ENCODE data around the gene CSNK1D. TPM values are rescaled to one million over a fixed set of nuclear protein-coding genes. Genes with fewer than 3 reads are reported as not detected.

CSNK1D gene
- total RNA-seq, 2 donors from 2014 or later = 37.6 to 116 TPM

GRCh38 chr17:82222816-82223215 lies 50.7 kb downstream of the CSNK1D start:
- TF ChIP-seq, protein P1, sequence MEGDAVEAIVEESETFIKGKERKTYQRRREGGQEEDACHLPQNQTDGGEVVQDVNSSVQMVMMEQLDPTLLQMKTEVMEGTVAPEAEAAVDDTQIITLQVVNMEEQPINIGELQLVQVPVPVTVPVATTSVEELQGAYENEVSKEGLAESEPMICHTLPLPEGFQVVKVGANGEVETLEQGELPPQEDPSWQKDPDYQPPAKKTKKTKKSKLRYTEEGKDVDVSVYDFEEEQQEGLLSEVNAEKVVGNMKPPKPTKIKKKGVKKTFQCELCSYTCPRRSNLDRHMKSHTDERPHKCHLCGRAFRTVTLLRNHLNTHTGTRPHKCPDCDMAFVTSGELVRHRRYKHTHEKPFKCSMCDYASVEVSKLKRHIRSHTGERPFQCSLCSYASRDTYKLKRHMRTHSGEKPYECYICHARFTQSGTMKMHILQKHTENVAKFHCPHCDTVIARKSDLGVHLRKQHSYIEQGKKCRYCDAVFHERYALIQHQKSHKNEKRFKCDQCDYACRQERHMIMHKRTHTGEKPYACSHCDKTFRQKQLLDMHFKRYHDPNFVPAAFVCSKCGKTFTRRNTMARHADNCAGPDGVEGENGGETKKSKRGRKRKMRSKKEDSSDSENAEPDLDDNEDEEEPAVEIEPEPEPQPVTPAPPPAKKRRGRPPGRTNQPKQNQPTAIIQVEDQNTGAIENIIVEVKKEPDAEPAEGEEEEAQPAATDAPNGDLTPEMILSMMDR (IDR thresholded peaks at IDR 0.05) = no peak
- TF ChIP-seq POLR2A (IDR thresholded peaks at IDR 0.05) = no peak
- peak in 1 of 4 donors; percentile 13 for DNase-seq
- Histone ChIP-seq H3K4me1 (peaks cover under 1% of the 10 kb centered on the region), H3K36me3 (replicated peaks in 1 of 2; ENCODE audit: insufficient read depth in 1 of 2, low read depth in 2 of 2) (no peaks in the 10 kb centered on the region), H3K4me3 (no peak overlapping the region), H3K27ac (no peak overlapping the region), H3K27me3 (no peaks in the 10 kb centered on the region), H3K9me3 (no peaks in the 10 kb centered on the region)
- ATAC-seq = no peak
- intact Hi-C loops (cut with DNase I) = no loop called here
- WGBS, 2 donors = 68 to 70% methylated on average over 10 of the region's 10 CpGs

- intact Hi-C loops (cut with DNase I) = no loop called here
- no peaks in the 10 kb centered on the region for H3K36me3 ChIP-seq (replicated peaks in 1 of 2; ENCODE audit: insufficient read depth in 1 of 2, low read depth in 2 of 2)
- 68 to 78% methylated on average over 10 of the region's 10 CpGs for WGBS, 2 donors
- ATAC-seq (no peak), DNase-seq (no peak)
- H3K9me3 ChIP-seq = no peaks in the 10 kb centered on the region
- H3K4me3 ChIP-seq = no peak overlapping the region
- H3K27ac ChIP-seq = no peak overlapping the region
- H3K27me3 ChIP-seq = no peaks in the 10 kb centered on the region
- TF ChIP-seq, protein P1 (IDR thresholded peaks at IDR 0.05) = no peak
- TF ChIP-seq POLR2A (IDR thresholded peaks at IDR 0.05) = no peak
- H3K4me1 ChIP-seq = peaks cover 14% of the 10 kb centered on the region
These were observed 52.1 kb downstream of the CSNK1D start for GRCh38 chr17:82221341-82221902.

DNA sequence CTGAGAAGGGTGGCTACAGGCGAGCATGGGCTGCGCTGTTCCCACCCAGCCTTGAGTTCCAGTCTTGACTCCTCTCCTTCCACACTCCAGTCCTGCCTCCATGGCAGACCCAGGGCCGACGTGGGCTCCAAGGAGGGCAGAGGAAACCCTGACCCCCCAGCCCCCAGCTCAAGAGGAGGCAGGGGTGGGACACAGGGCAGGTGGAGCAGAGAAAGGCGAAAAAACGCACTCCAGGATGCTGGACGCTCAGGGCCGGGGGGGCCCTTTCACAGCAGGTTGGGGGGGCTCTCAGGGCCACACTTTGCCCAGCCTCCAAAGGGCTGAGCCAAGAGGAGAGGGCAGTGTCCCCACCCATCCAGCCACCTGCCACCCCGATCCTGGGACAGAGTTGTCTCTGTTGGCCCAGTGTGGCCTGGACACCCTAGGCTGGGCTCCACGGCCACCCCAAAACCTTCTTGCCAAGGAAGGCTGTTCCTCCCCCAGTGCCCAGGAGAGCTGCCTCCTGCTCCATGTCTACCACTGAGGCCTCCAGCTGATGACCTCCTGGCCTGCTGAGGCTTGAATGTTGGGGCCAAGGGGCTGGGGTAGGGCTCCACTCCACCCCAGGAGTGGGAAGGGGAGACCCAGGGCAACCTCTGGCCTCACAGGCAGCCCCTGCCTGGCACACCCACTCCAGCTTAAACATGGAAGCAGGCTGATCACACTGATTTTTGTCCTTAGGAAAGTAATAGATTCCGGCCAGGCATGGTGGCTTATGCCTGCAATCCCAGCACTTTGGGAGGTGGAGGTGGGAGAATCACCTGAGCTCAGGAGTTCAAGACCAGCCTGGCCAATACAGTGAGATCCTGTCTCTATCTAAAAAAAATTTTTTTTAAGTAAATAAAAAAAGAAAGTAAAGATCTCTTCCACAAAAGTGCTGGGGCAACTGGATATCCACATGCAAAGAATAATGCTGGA lies 53.5 kb downstream of the CSNK1D start:
- no peaks in the 10 kb centered on the region for H3K36me3 ChIP-seq (replicated peaks in 1 of 2; ENCODE audit: insufficient read depth in 1 of 2, low read depth in 2 of 2)
- ATAC-seq (no peak), DNase-seq (no peak)
- H3K27me3 ChIP-seq = no peaks in the 10 kb centered on the region
- TF ChIP-seq, protein P1 (IDR thresholded peaks at IDR 0.05) = no peak
- TF ChIP-seq POLR2A (IDR thresholded peaks at IDR 0.05) = no peak
- H3K4me3 ChIP-seq = no peak overlapping the region
- H3K4me1 ChIP-seq = peaks cover 23% of the 10 kb centered on the region
- intact Hi-C loops (cut with DNase I) = no loop called here
- no peak overlapping the region for H3K27ac ChIP-seq
- H3K9me3 ChIP-seq = no peaks in the 10 kb centered on the region
- WGBS, 2 donors = 83 to 97% methylated on average over 3 to 10 of the region's 11 CpGs

- DNase-seq (no peak), ATAC-seq (no peak)
- 88% methylated on average over 5 of the region's 7 CpGs; no CpG with 5 or more reads in 1 of the 2 donors for WGBS, 2 donors
- TF ChIP-seq, protein P1 (IDR thresholded peaks at IDR 0.05) = no peak
- no peak for TF ChIP-seq POLR2A (IDR thresholded peaks at IDR 0.05)
- Histone ChIP-seq H3K27ac (no peak overlapping the region), H3K27me3 (no peaks in the 10 kb centered on the region), H3K36me3 (replicated peaks in 1 of 2; ENCODE audit: insufficient read depth in 1 of 2, low read depth in 2 of 2) (no peaks in the 10 kb centered on the region), H3K4me3 (no peak overlapping the region), H3K9me3 (no peaks in the 10 kb centered on the region), H3K4me1 (peaks cover 23% of the 10 kb centered on the region)
- intact Hi-C loops (cut with DNase I) = no loop called here
These were observed 54.4 kb downstream of the CSNK1D start for GRCh38 chr17:82219083-82219482.

Data from body of pancreas (tissue), 4 donors.